Gastroesophageal sphincter (tissue), 4 donors: Measurements from ENCODE around the gene CDC45. TPM values are rescaled to one million over a fixed set of nuclear protein-coding genes. Genes with fewer than 3 reads are reported as not detected.

Experiments used
- ATAC-seq: fragments of 150-250 bp; one replicate; pipeline ENCODE4 v1.9.1; 2016; ENCODE audit warnings: mild to moderate bottlenecking, moderate library complexity
- H3K27ac ChIP-seq, 4 donors: fragments of 200-600 bp; sonication (generic) in 3 of 4; 1 replicate in 3 of 4; 2 replicates in 1 of 4; pipeline ENCODE4 v1.5.1; 2016 to 2019
- H3K27me3 ChIP-seq: fragments of 200-600 bp; sonication (generic); one replicate; pipeline ENCODE4 v1.5.1; 2019
- H3K36me3 ChIP-seq, 2 donors: fragments of 200-600 bp; sonication (generic); one replicate each; pipeline ENCODE4 v1.5.1; 2019; ENCODE audit warnings: control low read depth in 1 of 2
- H3K4me1 ChIP-seq, 3 donors: fragments of 200-600 bp; sonication (generic); 1 replicate in 2 of 3; 2 replicates in 1 of 3; pipeline ENCODE4 v1.5.1; 2016 to 2019; ENCODE audit warnings: control low read depth in 2 of 3
- H3K4me3 ChIP-seq, 2 donors: fragments of 200-600 bp; sonication (generic); one replicate each; pipeline ENCODE4 v1.5.1; 2019; ENCODE audit warnings: mild to moderate bottlenecking in 1 of 2, moderate library complexity in 1 of 2
- H3K9me3 ChIP-seq, 3 donors: fragments of 200-600 bp; sonication (generic); one replicate each; pipeline ENCODE4 v1.5.1; 2017 to 2019; ENCODE audit warnings: control low read depth in 2 of 3
- EP300 ChIP-seq: sonication (generic); formaldehyde crosslinking; IDR thresholded peaks from one replicate; pipeline ENCODE4 v1.6.1; 2017; ENCODE audit warnings: antibody characterized with exemption, mild to moderate bottlenecking
- POLR2A ChIP-seq, 2 donors: fragments of 450-650 bp; IDR thresholded peaks; one replicate each; pipeline ENCODE4 v1.6.1; 2017; ENCODE audit warnings: antibody characterized with exemption in 2 of 2, mild to moderate bottlenecking in 2 of 2, moderate library complexity in 1 of 2
- POLR2AphosphoS5 ChIP-seq: sonication (generic); formaldehyde crosslinking; IDR thresholded peaks from one replicate; pipeline ENCODE4 v1.6.1; 2017; ENCODE audit warnings: antibody characterized with exemption
- WGBS, 2 donors: methylation state at CpG; one replicate each; pipeline ENCODE4 v1.1.5; 2018; ENCODE audit warnings: low coverage in 1 of 2; 5-methylcytosine and 5-hydroxymethylcytosine counted together
- total RNA-seq, 4 donors: library from RNA; depleted of rRNA; stranded (reverse); fragments of >200 nt; gene quantifications; one replicate each; pipeline ENCODE4 v1.1.0, GENCODE V29; 2016
- TF ChIP-seq, protein P1 (sequence below), 4 experiments: fragments of 200-600 bp in 2 of 4; fragments of 450-650 bp in 2 of 4; sonication (generic) in 1 of 4; IDR thresholded peaks; one replicate each; pipeline ENCODE4 v1.5.1; 2017 to 2019; ENCODE audit warnings: antibody characterized with exemption in 4 of 4, mild to moderate bottlenecking in 2 of 4, moderate library complexity in 2 of 4

The CDC45 gene
- total RNA-seq, 4 donors from 2014 or later, result 2.1 TPM; not detected in 3

GRCh38 chr22:19473578-19473977 lies 6.1 kb upstream of the CDC45 start:
- peaks cover 0 to 33% (median 15%) of the 10 kb centered on the region in 3 donors for H3K4me1 ChIP-seq
- no peaks in the 10 kb centered on the region for H3K9me3 ChIP-seq
- 100% methylated on average over 1 of the region's 3 CpGs for WGBS, 2 donors
- H3K36me3 ChIP-seq, result peaks cover 0 to 67% of the 10 kb centered on the region in 2 donors
- H3K27me3 ChIP-seq, result no peaks in the 10 kb centered on the region
- H3K4me3 ChIP-seq, result no peak overlapping the region
- H3K27ac ChIP-seq, result no peak overlapping the region
- TF ChIP-seq POLR2AphosphoS5, result no peak
- TF ChIP-seq, protein P1, sequence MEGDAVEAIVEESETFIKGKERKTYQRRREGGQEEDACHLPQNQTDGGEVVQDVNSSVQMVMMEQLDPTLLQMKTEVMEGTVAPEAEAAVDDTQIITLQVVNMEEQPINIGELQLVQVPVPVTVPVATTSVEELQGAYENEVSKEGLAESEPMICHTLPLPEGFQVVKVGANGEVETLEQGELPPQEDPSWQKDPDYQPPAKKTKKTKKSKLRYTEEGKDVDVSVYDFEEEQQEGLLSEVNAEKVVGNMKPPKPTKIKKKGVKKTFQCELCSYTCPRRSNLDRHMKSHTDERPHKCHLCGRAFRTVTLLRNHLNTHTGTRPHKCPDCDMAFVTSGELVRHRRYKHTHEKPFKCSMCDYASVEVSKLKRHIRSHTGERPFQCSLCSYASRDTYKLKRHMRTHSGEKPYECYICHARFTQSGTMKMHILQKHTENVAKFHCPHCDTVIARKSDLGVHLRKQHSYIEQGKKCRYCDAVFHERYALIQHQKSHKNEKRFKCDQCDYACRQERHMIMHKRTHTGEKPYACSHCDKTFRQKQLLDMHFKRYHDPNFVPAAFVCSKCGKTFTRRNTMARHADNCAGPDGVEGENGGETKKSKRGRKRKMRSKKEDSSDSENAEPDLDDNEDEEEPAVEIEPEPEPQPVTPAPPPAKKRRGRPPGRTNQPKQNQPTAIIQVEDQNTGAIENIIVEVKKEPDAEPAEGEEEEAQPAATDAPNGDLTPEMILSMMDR (IDR thresholded peaks at IDR 0.05), result no peak
- no peak for ATAC-seq

DNA sequence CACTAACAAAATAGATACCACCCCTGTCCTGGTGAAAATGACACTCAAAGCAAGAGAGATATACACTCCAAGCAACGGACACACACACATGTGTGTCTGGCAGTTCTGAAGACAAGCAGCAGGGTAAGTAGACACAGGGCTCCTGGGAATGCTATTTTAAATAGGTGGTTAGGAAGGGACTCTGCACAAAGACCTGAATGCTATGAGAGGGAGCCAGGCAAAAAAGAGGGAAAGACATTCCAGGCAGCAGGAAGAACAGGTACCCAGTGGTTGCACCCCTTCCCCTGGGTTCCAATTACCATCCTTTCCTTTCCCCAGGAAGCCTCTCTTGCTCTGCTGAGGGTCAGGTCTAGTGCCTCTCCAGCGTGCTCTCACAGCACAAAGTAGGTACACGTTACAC lies 3.7 kb upstream of the CDC45 start:
- TF ChIP-seq POLR2A (IDR thresholded peaks at IDR 0.05) (no peak), EP300 (no peak), POLR2AphosphoS5 (no peak)
- TF ChIP-seq, protein P1 (IDR thresholded peaks at IDR 0.05), result no peak
- no peaks in the 10 kb centered on the region for H3K9me3 ChIP-seq
- peaks cover 0 to 42% of the 10 kb centered on the region in 2 donors for H3K36me3 ChIP-seq
- peaks cover 0 to 39% (median 20%) of the 10 kb centered on the region in 3 donors for H3K4me1 ChIP-seq
- no peak for ATAC-seq
- H3K27ac ChIP-seq, result peak overlapping the region in 2 of 4 donors; percentile 4 to 35
- H3K27me3 ChIP-seq, result no peaks in the 10 kb centered on the region
- H3K4me3 ChIP-seq, result no peak overlapping the region
- WGBS, 2 donors, result 21 to 62% methylated on average over 2 to 3 of the region's 3 CpGs

- Histone ChIP-seq H3K27ac (peak overlapping the region in 3 of 4 donors; percentile 90 to 97 (median 92)), H3K4me1 (peaks cover 0 to 39% (median 20%) of the 10 kb centered on the region in 3 donors), H3K36me3 (peaks cover 0 to 28% of the 10 kb centered on the region in 2 donors), H3K27me3 (no peaks in the 10 kb centered on the region), H3K9me3 (no peaks in the 10 kb centered on the region), H3K4me3 (peak overlapping the region; percentile 80 to 92)
- 23% methylated on average over 5 of the region's 5 CpGs for WGBS, 2 donors
- no peak for TF ChIP-seq POLR2AphosphoS5
- no peak for TF ChIP-seq EP300
- TF ChIP-seq POLR2A (IDR thresholded peaks at IDR 0.05), result no peak
- TF ChIP-seq, protein P1 (IDR thresholded peaks at IDR 0.05), result no peak
- no peak for ATAC-seq
Observed at GRCh38 chr22:19477321-19478044, 2.2 kb upstream of the CDC45 start.

- Histone ChIP-seq H3K36me3 (peaks cover 0 to 20% of the 10 kb centered on the region in 2 donors), H3K4me1 (peaks cover 0 to 39% (median 20%) of the 10 kb centered on the region in 3 donors), H3K4me3 (peak overlapping the region; percentile 80 to 92), H3K9me3 (no peaks in the 10 kb centered on the region), H3K27ac (peak overlapping the region; percentile 88 to 97 (median 91)), H3K27me3 (no peaks in the 10 kb centered on the region)
- ATAC-seq, result no peak
- WGBS, 2 donors, result 2 to 3% methylated on average over 10 to 18 of the region's 31 CpGs
- TF ChIP-seq EP300 (no peak), POLR2AphosphoS5 (no peak), POLR2A (IDR thresholded peaks at IDR 0.05) (no peak)
- TF ChIP-seq, protein P1 (IDR thresholded peaks at IDR 0.05), result no peak
Observed at GRCh38 chr22:19478045-19478900, 1.4 kb upstream of the CDC45 start.
